Upper lobe of left lung (tissue), 4 donors: Measurements from ENCODE around the gene CBX8.

Source experiments
- CTCF ChIP-seq, 6 experiments: fragments of 450-650 bp in 4 of 6; fragments of 200-600 bp in 2 of 6; sonication (generic) in 2 of 6; IDR thresholded peaks; one replicate each; pipeline ENCODE4 v1.5.1; 2016 to 2019; ENCODE audit warnings: antibody characterized with exemption in 6 of 6
- EP300 ChIP-seq, 4 donors: sonication (generic); formaldehyde crosslinking; IDR thresholded peaks; one replicate each; pipeline ENCODE4 v1.5.1; 2017; ENCODE audit warnings: antibody characterized with exemption in 4 of 4, control low read depth in 2 of 4
- POLR2A ChIP-seq, 4 donors: fragments of 450-650 bp; IDR thresholded peaks; one replicate each; pipeline ENCODE4 v1.5.1; 2016 to 2017; ENCODE audit warnings: antibody characterized with exemption in 4 of 4, mild to moderate bottlenecking in 2 of 4
- POLR2AphosphoS5 ChIP-seq, 2 donors: sonication (generic); formaldehyde crosslinking; IDR thresholded peaks; one replicate each; pipeline ENCODE4 v1.5.1; 2017; ENCODE audit warnings: antibody characterized with exemption in 2 of 2

DNA sequence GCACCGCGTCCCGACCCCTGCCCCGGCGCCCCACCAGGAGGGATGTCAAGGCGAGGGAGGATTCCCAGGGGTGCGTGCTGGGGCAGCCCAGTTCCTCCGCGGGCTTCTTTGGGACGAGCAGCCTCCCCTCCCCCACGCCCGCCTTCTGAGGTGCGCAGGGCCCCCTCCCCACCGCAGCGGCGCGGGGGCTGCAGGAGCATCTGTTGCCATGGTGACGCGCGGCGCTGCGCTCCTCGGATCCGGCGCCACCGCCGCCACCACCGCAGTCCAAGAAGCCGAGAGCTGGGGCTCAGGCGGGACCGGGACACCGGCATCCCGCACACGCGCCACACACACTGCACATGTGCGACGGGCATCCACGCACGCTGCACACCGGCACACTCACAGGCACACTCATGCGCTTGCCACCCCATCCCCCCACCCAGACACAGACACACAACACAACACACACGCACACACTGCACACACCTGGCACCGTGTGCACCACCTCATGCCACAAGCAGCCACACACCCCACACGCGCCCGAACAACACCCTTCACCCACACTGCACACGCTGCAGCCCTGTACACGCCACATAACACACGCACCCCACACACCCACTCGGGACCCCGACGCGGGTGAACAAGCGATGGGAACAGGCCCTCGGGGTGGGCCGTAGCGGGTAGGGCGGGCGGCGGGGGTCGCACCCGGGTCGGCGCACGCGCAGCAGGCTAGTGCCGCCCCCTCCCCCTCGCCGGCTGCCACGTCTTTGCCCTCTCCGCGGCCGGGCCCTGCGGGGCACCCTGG lies 49.2 kb downstream of the CBX8 start:
- TF ChIP-seq POLR2A (IDR thresholded peaks at IDR 0.05) (no peak), EP300 (IDR thresholded peaks at IDR 0.05) (no peak), CTCF (IDR thresholded peaks at IDR 0.05) (no peak), POLR2AphosphoS5 (IDR thresholded peaks at IDR 0.05) (no peak)
